Activated CD8-positive, alpha-beta memory T cell treated with anti-CD3 and anti-CD28 coated beads for 24 hours (primary cell): Measurements from ENCODE around the gene ARPP19.
"Not testable (repeated sequence)": the region's sequence is repeated elsewhere in the genome, so short reads cannot be mapped to it uniquely, and the experiment has no call there.

ENCODE experiments used
- DNase-seq: peaks from one replicate; pipeline ENCODE4 v3.0.0-alpha.2; 2020

The ARPP19 gene, protein sequence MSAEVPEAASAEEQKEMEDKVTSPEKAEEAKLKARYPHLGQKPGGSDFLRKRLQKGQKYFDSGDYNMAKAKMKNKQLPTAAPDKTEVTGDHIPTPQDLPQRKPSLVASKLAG

GRCh38 chr15:52568601-52569585 is at the start of gene ARPP19:
Gene ARPP19 (minus strand): TSS chr15:52569030. CDS start chr15:52568892, 138 bp downstream.
- peak; percentile 91 for DNase-seq

GRCh38 chr15:52617026-52617425 is 48.2 kb upstream of the ARPP19 start:
- no peak for DNase-seq

DNA sequence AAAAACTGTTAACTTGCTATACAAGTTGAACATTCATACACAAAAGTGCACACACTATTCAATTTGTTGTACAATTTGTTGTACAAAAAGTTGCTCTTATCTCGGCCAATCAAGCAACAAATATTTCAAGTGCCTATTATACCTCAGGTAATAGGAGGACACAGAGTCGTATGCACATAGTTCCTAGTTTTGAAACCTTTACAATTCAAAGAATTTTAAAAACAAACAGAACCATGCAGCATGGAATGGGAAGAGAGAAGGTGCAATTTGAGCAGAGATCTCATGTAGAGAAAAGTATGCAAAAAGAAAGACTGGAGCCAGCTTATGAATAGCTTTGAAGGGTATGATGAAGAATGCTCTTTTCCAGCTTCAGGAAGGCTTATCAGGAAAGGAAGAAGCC is 46.5 kb upstream of the ARPP19 start:
- DNase-seq = no peak

GRCh38 chr15:52609593-52609992 is 40.8 kb upstream of the ARPP19 start:
- DNase-seq = no peak

DNA sequence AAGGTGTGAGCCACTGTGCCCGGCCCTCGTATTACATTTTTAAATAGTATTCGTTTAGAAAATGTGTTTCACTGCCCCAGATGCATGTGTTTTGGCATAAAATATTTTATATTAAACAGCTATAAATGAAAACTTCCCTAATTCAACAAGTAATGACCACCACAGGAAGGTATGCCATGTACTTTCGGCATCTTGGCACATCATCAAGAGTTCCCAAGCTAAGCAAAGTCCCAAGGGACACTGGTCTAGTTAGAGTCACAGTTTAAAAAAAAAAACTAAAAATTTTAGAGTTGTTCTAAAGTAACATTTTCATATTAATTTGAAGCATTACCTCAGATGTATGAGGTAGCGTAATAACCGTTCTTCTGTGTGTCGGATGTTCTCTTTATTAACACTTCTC is 15.6 kb upstream of the ARPP19 start:
- no peak for DNase-seq

- no peak for DNase-seq
Measured at GRCh38 chr15:52579852-52580251, 11.0 kb upstream of the ARPP19 start.

GRCh38 chr15:52576692-52577091 is 7.9 kb upstream of the ARPP19 start:
- DNase-seq = no peak

DNA sequence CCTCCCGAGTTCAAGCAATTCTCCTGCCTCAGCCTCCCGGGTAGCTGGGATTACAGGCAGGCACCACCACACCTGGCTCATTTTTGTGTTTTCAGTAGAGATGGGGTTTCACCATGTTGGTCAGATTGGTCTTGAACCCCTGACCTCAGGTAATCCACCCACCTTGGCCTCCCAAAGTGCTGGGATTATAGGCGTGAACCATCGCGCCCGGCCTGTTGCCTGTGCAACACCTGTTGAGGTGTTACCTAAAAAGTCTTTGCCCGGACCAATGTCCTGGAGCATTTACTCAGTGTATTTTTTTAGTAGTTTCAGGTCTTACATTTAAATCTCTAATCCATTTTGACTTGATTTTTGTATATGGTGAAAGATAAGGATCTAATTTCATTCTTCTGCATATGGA is 6.7 kb upstream of the ARPP19 start:
- not testable (repeated sequence) for DNase-seq

DNA sequence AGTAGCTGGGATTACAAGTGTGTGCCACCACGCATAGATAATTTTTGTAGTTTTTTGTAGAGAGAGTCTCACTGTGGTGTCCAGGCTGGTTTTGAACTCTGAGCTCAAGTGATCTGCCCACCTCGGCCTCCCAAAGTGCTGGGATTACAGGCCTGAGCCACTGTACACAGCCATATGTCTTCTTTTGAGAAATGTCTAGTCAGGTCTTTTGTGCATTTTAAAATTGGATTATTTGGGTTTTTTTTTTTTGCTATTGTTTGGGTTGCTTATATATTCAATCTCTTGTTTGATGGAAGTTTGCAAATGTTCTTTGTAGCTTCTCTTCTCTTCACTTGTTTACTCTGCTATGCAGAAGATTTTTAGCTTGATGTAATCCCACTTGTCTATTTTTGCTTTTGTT is 6.2 kb upstream of the ARPP19 start:
- DNase-seq = no peak

- DNase-seq = not testable (repeated sequence)
Measured at GRCh38 chr15:52574623-52575022, 5.8 kb upstream of the ARPP19 start.

DNA sequence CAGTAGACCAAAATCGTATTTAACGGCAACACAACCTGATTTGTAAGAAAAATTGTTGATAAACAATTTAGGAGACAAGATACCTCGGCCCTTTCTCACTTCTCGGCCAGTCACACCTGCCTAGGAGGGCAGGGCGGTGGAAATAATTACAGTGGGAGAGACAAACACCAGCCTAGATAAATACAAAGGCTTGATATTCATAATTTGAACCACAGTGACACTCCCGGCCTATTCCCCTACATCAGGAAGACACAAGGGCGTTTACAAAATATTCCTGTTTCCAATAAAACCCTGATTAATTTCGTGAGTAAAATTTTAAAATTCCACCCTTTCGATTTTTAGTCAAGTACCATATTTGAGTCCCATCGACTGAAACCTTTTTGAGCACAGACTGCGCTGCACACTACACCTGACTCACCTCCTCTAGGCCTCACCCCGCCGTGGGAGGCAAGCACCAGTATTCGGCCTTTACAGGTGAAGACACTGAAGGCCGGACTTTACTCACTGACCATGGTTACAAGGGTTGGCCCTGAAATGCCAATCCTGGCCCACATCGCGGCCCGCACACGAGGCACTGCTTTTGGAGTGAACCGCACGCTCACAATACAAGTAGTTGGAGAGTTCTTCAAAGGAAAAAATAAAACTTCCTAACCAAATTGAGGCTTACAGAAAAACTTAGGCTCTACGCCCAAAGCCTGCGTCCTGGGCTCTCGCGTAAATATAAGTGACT is 794 bp downstream of the ARPP19 start:
- DNase-seq = no peak

DNA sequence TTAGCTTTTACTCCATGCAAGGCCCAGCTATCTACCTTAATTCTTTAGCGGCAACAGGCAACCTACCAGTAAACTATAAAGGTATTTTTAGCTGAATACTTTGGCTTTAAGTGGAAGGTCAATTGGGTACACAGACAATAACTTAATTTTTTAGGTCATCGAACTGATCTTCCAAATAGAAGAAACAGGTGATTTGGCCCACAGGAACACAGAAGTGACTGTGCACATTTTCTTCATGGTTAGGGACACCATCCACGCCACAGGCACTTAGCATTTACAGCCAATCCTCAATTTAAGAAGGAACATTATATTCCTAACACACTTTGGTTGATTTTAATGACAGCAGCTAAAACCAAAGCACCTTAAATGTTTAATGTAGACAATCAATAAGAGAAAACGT is 1.9 kb downstream of the ARPP19 start:
- DNase-seq = no peak

DNA sequence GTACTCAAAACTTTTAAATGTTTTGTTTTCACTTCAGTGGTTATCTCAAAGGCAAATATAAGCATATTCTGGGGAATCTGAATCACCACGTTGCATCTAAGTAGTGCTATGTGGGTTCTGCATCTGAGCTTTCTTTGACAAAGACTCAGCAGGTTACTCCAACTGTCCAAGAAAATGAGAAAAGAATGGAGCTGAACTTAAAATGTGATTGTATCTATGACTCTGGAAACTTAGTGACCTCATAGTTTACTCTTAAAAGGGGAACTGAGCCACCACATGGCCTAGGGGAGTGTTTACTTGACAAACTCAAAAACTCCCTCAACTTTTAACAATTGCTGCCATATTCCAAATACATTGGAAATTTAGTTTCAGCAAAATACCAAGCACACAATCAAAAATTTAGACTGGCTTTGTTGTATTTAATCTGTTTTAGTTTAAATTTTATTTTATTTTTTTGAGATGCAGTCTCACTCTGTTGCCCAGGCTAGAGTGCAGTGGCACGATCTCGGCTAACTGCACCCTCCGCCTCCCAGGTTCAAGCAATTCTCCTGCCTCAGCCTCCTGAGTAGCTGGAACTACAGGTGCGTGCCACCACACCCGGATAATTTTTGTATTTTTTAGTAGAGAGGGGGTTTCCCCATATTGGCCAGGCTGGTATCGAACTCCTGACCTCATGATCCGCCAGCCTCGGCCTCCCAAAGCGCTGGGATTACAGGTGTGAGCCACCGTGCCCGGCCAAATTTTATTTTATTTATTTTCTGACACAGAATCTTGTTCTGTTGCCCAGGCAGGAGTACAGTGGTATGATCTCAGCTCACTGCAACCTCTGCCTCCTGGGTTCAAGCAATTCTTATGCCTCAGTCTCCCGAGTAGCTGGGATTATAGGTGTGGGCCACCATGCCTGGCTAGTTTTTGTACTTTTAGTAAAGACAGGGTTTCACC is 3.1 kb downstream of the ARPP19 start:
- DNase-seq = not testable (repeated sequence)

GRCh38 chr15:52563501-52564060 is 5.2 kb downstream of the ARPP19 start:
- no peak for DNase-seq

GRCh38 chr15:52559575-52559974 is 9.3 kb downstream of the ARPP19 start:
- no peak for DNase-seq

GRCh38 chr15:52559022-52559421 is 9.8 kb downstream of the ARPP19 start:
- DNase-seq = no peak

- DNase-seq = peak; percentile 65
Measured at GRCh38 chr15:52558196-52558595, 10.6 kb downstream of the ARPP19 start.

GRCh38 chr15:52557274-52557641 is 11.6 kb downstream of the ARPP19 start:
- DNase-seq = no peak

GRCh38 chr15:52556524-52557273 is 12.1 kb downstream of the ARPP19 start:
- DNase-seq = no peak

GRCh38 chr15:52552303-52552702 is 16.5 kb downstream of the ARPP19 start:
- DNase-seq = no peak

- no peak for DNase-seq
Measured at GRCh38 chr15:52551762-52552161, 17.1 kb downstream of the ARPP19 start.
